Testis (tissue), 3 donors: Measurements from ENCODE around the gene AMMECR1. TPM values are rescaled to one million over a fixed set of nuclear protein-coding genes. Genes with fewer than 3 reads are reported as not detected.
A peak's percentile ranks its signal among the peaks of the same experiment; 100 is the strongest.
"Not testable (repeated sequence)": the region's sequence is repeated elsewhere in the genome, so short reads cannot be mapped to it uniquely, and the experiment has no call there.

ENCODE experiments used
- DNase-seq: peaks from one replicate; pipeline ENCODE4 v3.0.0-alpha.2; 2019
- H3K27ac ChIP-seq, 2 donors: fragments of 200-600 bp; sonication (generic); one replicate each; pipeline ENCODE4 v1.5.1; 2019
- H3K27me3 ChIP-seq: fragments of 200-600 bp; sonication (generic); one replicate; pipeline ENCODE4 v1.5.1; 2019
- H3K36me3 ChIP-seq: fragments of 200-600 bp; sonication (generic); one replicate; pipeline ENCODE4 v1.5.1; 2017; ENCODE audit warnings: low read depth; ENCODE audit errors: missing control alignments
- H3K4me1 ChIP-seq: fragments of 200-600 bp; sonication (generic); one replicate; pipeline ENCODE4 v1.5.1; 2019
- H3K4me3 ChIP-seq, 2 donors: fragments of 200-600 bp; sonication (generic); one replicate each; pipeline ENCODE4 v1.5.1; 2017 to 2019
- H3K9me3 ChIP-seq: fragments of 200-600 bp; sonication (generic); one replicate; pipeline ENCODE4 v1.5.1; 2017
- CTCF ChIP-seq, 3 experiments: fragments of 450-650 bp in 2 of 3; fragments of 200-600 bp in 1 of 3; sonication (generic) in 1 of 3; IDR thresholded peaks; one replicate each; pipeline ENCODE4 v1.5.1; 2016 to 2019; ENCODE audit warnings: antibody characterized with exemption in 3 of 3, mild to moderate bottlenecking in 2 of 3, moderate library complexity in 1 of 3
- POLR2A ChIP-seq: fragments of 450-650 bp; IDR thresholded peaks from one replicate; pipeline ENCODE4 v1.6.1; 2017; ENCODE audit warnings: antibody characterized with exemption, mild to moderate bottlenecking, moderate library complexity
- WGBS, 2 donors: methylation state at CpG; one replicate each; pipeline ENCODE4 v1.1.5; 2018; 5-methylcytosine and 5-hydroxymethylcytosine counted together
- intact Hi-C: fragments of 100-400 bp; cut with DNase I; formaldehyde crosslinking; loops from one replicate; pipeline ENCODE4 v1.15.1; 2023; ENCODE audit warnings: low total_unique reads
- polyA plus RNA-seq: library from polyadenylated mRNA; stranded (reverse); fragments of 350-450 nt; fragmentation: Illumina TruSeq; extraction: RNeasy Lipid Tissue Mini Kit (QIAGEN cat#74804); gene quantifications from one replicate; pipeline ENCODE4 v1.2.3, GENCODE V29; 2014; ENCODE audit warnings: low read depth, low replicate concordance; ENCODE audit not compliant: insufficient read depth
- total RNA-seq, 2 donors: library from RNA; depleted of rRNA; stranded (reverse); fragments of >200 nt; gene quantifications; one replicate each; pipeline ENCODE4 v1.2.3, GENCODE V29; 2016

The AMMECR1 gene
- total and polyA plus RNA-seq, 3 donors from 2014 or later, result 3.3 to 5.7 (median 5.4) TPM

GRCh38 chrX:110346681-110347080 is 28.8 kb upstream of the AMMECR1 start:
- 19 to 40% methylated on average over 1 to 17 of the region's 17 CpGs for WGBS, 2 donors
- Histone ChIP-seq H3K4me1 (no peaks in the 10 kb centered on the region), H3K9me3 (no peaks in the 10 kb centered on the region), H3K27me3 (no peaks in the 10 kb centered on the region), H3K4me3 (no peak overlapping the region), H3K27ac (no peak overlapping the region), H3K36me3 (no peaks in the 10 kb centered on the region)
- TF ChIP-seq CTCF (IDR thresholded peaks at IDR 0.05) (no peak), POLR2A (no peak)
- DNase-seq, result peak; percentile 70
- intact Hi-C loops, result no loop called here

GRCh38 chrX:110341189-110342035 is 23.5 kb upstream of the AMMECR1 start:
- 75 to 84% methylated on average over 10 to 11 of the region's 11 CpGs for WGBS, 2 donors
- intact Hi-C loops, result no loop called here

GRCh38 chrX:110338935-110339334 is 21.1 kb upstream of the AMMECR1 start:
- no peak overlapping the region for H3K27ac ChIP-seq
- no peaks in the 10 kb centered on the region for H3K36me3 ChIP-seq
- DNase-seq, result no peak
- TF ChIP-seq POLR2A (no peak), CTCF (IDR thresholded peaks at IDR 0.05) (no peak)
- 81 to 88% methylated on average over 4 of the region's 4 CpGs for WGBS, 2 donors
- H3K4me1 ChIP-seq, result no peaks in the 10 kb centered on the region
- no peaks in the 10 kb centered on the region for H3K27me3 ChIP-seq
- H3K4me3 ChIP-seq, result no peak overlapping the region
- no peaks in the 10 kb centered on the region for H3K9me3 ChIP-seq
- intact Hi-C loops, result no loop called here

More at GRCh38 chrX:110341189-110342035, 23.5 kb upstream of the AMMECR1 start:
- Histone ChIP-seq H3K36me3 (no peaks in the 10 kb centered on the region), H3K27ac (no peak overlapping the region), H3K4me3 (no peak overlapping the region), H3K27me3 (no peaks in the 10 kb centered on the region), H3K9me3 (no peaks in the 10 kb centered on the region), H3K4me1 (no peaks in the 10 kb centered on the region)
- no peak for TF ChIP-seq CTCF (IDR thresholded peaks at IDR 0.05)
- no peak for TF ChIP-seq POLR2A
- DNase-seq, result no peak

- WGBS, 2 donors, result 86 to 100% methylated on average over 1 of the region's 1 CpG
- H3K27ac ChIP-seq, DNase-seq, intact Hi-C loops, H3K9me3 ChIP-seq, H3K4me3 ChIP-seq, H3K27me3 ChIP-seq, H3K4me1 ChIP-seq, H3K36me3 ChIP-seq: not testable (repeated sequence)
These were observed 15.6 kb upstream of the AMMECR1 start for GRCh38 chrX:110333458-110333857.

- H3K36me3 ChIP-seq, result no peaks in the 10 kb centered on the region
- TF ChIP-seq POLR2A (no peak), CTCF (IDR thresholded peaks at IDR 0.05) (no peak)
- no peak overlapping the region for H3K27ac ChIP-seq
- intact Hi-C loops, result no loop called here
- 74 to 81% methylated on average over 3 of the region's 3 CpGs for WGBS, 2 donors
- H3K27me3 ChIP-seq, result no peaks in the 10 kb centered on the region
- no peak for DNase-seq
- H3K4me1 ChIP-seq, result no peaks in the 10 kb centered on the region
- no peaks in the 10 kb centered on the region for H3K9me3 ChIP-seq
- no peak overlapping the region for H3K4me3 ChIP-seq
These were observed 13.7 kb upstream of the AMMECR1 start for GRCh38 chrX:110331444-110332030.

GRCh38 chrX:110328613-110329012 is 10.7 kb upstream of the AMMECR1 start:
- H3K36me3 ChIP-seq, DNase-seq, intact Hi-C loops, H3K4me1 ChIP-seq, H3K9me3 ChIP-seq, H3K27ac ChIP-seq, H3K4me3 ChIP-seq, H3K27me3 ChIP-seq: not testable (repeated sequence)
- 96 to 100% methylated on average over 1 of the region's 1 CpG for WGBS, 2 donors
